Non-pigmented ciliary epithelial cell (primary cell): ENCODE data around the gene SFPQ.
"Not testable (repeated sequence)": the region's sequence is repeated elsewhere in the genome, so short reads cannot be mapped to it uniquely, and the experiment has no call there.

Experiments used
- DNase-seq: peaks from one replicate; pipeline ENCODE4 v3.0.0-alpha.2; 2010; ENCODE audit warnings: low read depth

Gene SFPQ

DNA sequence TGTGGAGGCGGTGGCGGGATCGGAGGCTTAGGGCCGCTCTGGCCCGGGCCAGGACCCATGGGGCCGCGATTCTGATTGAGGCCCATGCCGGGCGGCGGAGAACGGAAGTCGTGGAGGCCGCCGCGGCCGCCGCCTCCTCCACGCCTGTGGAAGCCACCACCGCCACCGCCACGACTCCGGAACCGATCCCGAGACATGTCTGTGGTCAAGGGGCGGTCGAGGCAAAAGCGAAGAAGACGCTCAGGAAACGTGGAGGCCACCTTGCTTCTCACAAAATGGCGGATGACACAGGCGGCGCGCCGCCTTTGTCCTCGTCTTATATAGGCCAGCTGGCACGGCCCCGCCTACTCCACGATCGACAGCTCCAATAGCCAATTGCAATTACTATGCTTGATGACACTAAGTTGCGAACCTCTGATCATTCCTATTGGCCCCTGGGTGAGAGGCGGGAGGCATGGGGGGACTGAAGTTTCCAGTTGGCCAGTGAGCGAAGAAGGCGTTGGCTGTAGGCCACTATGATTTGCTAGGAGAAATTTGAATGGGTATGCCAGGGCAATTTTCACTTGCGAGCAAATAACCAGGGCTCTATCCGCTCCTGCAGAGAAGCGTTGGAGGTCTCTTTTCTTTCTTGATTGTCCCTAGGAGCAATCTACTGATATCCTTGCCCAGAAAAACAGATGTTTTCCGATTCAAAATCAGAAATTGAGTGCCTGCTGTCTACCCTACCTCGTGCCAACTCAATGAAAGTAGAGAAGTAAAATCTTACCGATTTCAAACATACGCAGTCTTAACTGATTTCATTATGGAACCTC is at the start of gene SFPQ:
TSS of gene SFPQ (minus strand) at position 293 of the 812 bp plus-strand sequence. CDS start at position 197, 96 bp downstream.
- DNase-seq, result peak; percentile 98

DNA sequence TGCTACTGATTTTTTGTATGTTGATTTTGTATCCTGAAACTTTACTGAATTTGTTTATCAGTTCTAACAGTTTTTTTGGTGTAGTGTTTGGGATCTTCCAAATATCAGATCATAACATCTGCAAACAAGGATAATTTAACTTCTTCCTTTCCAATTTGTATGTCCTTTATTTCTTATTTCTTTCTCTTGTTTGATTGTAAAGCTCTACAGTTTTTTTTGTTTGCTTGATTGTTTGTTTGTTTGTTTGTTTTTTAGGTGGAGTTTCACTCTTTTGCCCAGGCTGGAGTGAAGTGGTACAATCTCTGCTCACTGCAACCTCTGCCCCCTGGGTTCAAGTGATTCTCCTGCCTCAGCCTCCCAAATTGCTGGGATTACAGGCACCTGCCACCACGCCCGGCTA is 43.8 kb upstream of the SFPQ start:
- not testable (repeated sequence) for DNase-seq

- no peak for DNase-seq
Observed at GRCh38 chr1:35231287-35231686, 38.3 kb upstream of the SFPQ start.

DNA sequence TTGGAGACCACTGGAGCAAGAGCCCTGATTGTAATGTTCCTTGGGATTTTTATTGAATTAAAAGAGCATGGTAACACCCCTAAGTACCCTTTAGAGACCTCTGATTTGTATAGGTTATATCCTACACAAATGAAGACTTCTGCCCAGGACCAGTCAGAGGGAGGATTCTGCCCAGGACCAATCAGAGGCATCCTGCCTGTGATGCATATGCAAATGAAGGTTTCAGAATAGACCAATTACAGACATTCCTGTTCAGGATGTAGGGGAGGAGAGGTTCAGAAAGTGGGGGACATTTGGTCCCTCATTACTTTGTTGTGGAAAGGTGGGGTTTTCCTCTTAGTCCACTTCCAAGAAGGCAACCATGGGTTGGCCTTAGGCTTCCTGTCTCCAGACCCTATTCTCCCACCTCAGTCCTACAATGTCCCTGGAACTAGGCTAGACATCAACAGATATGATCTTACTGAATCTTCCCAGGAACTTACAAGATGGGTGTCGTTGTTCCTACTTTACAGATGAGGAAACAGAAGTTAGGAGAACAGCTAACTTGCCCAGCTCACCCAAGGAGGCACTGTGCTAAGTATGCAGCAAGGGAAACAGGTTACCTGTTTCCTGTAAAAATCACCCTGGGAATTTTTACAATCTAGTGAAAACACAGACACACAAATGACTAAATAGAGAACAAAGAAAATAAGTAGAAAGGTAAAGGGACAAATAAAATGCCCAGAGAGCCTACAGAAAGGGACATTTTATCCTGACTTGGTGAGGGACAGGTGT is 36.8 kb upstream of the SFPQ start:
- no peak for DNase-seq

GRCh38 chr1:35226546-35226945 is 33.6 kb upstream of the SFPQ start:
- DNase-seq, result no peak

DNA sequence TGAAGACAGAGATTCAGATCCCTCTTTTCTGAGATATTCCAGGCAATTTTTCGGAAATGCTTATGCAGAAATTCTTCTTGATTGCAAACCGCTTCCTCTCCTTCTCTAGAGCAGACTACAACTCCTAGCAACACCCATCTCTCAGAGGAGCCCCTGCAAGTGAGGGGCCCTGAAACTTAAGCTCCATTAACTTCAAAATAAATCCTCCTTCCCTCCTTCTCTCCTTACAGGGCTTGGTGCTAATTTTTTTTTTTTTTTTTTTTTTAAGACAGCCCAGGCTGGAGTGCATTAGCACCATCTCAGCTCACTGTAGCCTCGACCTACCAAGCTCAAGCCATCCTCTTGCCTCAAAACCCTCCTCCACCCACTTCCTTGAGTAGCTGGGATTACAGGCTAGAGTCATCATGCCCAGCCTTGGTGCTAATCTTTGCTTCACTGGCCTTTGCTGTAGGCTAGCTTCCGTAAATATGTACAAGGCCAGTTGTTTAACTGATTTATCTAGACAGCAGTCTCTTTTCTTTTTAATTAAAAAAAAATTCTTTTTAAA is 30.2 kb upstream of the SFPQ start:
- DNase-seq, result no peak

- DNase-seq, result peak; percentile 32
Observed at GRCh38 chr1:35222322-35223083, 29.6 kb upstream of the SFPQ start.

DNA sequence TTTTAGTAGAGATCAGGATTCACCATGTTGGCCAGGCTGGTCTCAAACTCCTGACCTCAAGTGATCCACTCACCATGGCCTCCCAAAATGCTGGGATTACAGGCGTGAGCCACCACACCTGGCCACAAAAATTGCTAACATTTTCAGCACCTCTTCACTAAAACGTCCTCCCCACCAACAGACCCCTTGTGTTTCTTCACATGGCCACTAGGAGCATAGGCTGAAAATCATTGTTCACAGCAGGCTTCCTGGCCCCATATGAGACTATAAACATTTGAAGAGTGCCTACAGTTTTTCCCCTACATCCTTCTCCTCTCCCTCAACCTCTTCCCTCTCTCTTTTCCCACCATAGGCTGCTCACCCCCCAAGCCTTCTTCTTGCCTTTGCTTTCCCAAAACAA is 28.0 kb upstream of the SFPQ start:
- DNase-seq, result no peak

GRCh38 chr1:35215346-35215745 is 22.4 kb upstream of the SFPQ start:
- DNase-seq, result no peak

DNA sequence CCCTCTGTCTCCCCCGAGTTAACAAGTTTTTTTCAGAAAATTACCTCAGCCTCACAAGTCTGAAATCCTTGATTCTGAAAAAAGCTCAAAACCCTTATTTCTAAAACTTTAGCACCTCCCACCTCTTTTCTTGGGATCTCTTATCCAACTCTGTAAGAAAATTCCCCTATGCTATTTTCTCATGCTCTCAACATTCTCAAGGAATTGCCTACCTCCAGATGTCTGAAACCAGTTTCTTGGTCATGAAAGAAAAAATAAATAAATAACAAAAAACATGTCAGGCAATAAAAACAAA is 18.1 kb upstream of the SFPQ start:
- no peak for DNase-seq

DNA sequence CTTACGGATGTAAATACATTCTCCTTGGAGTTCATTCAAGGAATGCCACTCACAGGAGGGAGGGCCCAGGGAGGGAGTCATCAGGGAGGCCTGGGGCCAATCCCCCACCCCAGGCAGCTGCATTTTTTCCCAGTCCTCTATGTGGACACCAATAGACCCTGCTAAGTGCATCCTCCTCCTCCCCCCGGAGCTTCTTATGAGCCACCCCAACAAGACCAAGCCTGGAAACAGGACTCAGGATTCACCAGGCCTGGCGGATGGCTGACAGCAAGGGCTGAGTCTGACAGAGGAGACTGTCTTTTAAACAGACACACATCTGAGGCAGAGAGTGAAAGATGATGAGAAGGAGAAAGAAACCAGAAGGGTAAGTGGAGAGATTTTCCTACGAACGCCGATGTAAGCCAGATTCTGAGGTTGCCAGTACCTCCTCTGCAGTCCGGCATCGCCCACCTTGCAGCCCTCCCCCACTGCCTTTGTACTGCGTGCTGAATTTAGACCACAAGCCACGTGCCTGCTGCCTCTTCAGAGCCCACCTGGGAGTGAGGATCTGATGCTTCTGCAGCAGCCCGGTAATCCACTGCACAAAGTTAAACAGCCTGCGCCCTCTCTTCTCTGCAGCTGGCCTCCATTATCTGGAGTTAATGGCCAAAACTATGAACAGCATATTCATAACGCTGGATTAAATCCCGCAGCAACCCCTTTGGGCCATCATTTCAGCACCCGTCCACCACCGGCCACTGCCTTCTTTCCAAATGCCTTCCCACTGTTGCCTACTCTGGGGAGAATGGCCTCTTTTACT is 17.6 kb upstream of the SFPQ start:
- no peak for DNase-seq

GRCh38 chr1:35203295-35203694 is 10.3 kb upstream of the SFPQ start:
- no peak for DNase-seq

DNA sequence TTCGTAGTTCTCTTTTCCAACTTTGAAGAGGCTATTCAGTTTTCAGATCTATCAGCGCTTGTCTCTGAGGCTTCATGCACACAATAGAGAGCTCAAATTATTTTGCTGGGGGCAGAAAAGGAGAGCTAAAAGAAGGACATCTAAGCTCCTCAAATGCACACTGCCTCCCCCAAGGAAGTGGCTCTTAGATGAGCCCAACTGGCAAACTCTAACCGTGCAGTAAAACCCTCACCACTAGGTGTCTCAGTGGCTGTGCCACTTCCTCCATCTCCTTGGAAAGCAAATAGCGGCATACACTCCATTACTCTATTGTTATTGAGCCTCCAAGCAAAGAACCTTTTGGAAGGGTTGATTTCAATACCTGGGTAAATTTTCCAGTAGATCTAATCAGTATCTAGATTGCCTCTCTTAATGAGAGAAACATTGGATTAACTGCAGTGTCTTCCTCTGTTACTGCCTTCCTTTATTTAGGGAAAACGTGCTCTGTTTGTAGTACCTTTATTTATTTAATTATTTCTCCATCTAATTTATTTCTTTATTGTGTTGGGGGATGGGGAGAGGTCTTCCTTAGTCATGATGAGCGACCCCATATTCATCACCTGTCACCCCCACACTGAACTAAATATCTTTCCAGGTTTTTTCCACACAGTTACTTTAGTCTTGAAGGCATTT is 9.2 kb upstream of the SFPQ start:
- DNase-seq, result peak; percentile 63

- DNase-seq, result no peak
Observed at GRCh38 chr1:35201631-35202030, 8.7 kb upstream of the SFPQ start.

- no peak for DNase-seq
Observed at GRCh38 chr1:35192056-35192852, 691 bp downstream of the SFPQ start.

GRCh38 chr1:35191429-35192055 is 1.4 kb downstream of the SFPQ start:
- no peak for DNase-seq

DNA sequence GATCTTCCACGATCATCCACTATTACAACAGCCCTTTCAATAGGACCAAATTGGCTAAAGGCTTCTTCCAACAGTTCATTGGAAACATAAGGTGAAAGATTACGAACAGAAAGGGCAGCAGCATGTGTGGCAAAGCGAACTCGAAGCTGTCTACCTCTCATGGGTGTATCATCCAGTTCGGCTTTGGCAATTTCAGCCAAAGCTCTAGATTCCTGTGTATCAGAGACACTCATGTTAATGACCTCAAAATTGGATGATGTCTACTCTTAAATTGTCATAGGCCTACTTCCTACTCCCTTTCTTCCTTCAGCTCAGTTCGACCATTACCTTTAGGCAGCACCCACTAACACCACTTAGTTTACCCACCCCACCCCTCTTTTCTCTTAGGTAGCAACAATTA is 2.2 kb downstream of the SFPQ start:
- DNase-seq, result no peak

- DNase-seq, result no peak
Observed at GRCh38 chr1:35188578-35189392, 4.2 kb downstream of the SFPQ start.

DNA sequence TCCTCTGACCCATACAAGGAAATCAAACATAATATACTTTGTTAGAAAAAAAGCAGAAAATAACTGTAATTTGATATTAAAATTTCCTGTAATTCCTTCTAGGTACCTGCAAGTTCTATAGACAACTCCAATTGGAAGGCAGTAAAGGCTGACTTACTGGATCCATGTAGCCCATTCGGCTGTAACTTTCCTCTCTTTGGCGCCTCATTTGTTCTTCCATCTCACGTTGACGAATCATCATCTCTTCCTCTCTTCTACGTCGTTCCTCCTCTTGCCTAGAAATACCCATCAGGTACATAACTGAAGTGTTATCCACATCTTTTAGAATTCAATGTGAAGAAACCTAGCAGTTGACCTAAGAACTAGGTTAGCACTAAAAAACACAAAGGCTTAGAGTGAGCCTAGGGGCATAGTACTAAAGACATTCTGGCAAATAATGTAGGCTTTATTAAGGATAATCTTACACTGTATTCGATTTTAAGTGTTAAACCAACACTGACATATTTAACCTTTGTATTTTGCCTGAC is 5.1 kb downstream of the SFPQ start:
- DNase-seq, result no peak
